WERI-Rb-1 (cell line): Measurements from ENCODE around the gene NOL4L.

Experiments
- DNase-seq: peaks from one replicate; pipeline ENCODE4 v3.0.0-alpha.2; 2020
- H3K27ac ChIP-seq: fragments of 250-450 bp; sonication (Bioruptor Pico); 2 replicates; pipeline ENCODE4 v1.5.1; 2020; ENCODE audit warnings: mild to moderate bottlenecking, moderate library complexity
- H3K27me3 ChIP-seq: fragments of 250-450 bp; sonication (Bioruptor Pico); 2 replicates; pipeline ENCODE4 v1.5.1; 2021; ENCODE audit warnings: mild to moderate bottlenecking, low read depth, moderate library complexity; ENCODE audit not compliant: insufficient read depth, severe bottlenecking
- H3K36me3 ChIP-seq: fragments of 250-450 bp; sonication (Bioruptor Pico); 2 replicates; pipeline ENCODE4 v1.5.1; 2020; ENCODE audit warnings: mild to moderate bottlenecking, moderate library complexity
- H3K4me3 ChIP-seq: 2 replicates; pipeline ENCODE4 v1.5.1; 2011; ENCODE audit warnings: low read depth, mild to moderate bottlenecking, control low read depth, low read length
- H3K9me3 ChIP-seq: fragments of 250-450 bp; sonication (Bioruptor Pico); 2 replicates; pipeline ENCODE4 v1.5.1; 2021; ENCODE audit warnings: mild to moderate bottlenecking, moderate library complexity; ENCODE audit not compliant: severe bottlenecking
- CTCF ChIP-seq: IDR thresholded peaks from 2 replicates; pipeline ENCODE4 v1.5.1; 2011; ENCODE audit warnings: low read depth, mild to moderate bottlenecking, control low read depth, inconsistent platforms, low read length

The NOL4L gene

GRCh38 chr20:32621071-32621890 is 36.1 kb upstream of the NOL4L start:
- no peaks in the 10 kb centered on the region for H3K9me3 ChIP-seq
- no peak for DNase-seq
- H3K36me3 ChIP-seq = no peaks in the 10 kb centered on the region
- no peak overlapping the region for H3K4me3 ChIP-seq
- no peaks in the 10 kb centered on the region for H3K27me3 ChIP-seq
- no peak for TF ChIP-seq CTCF
- H3K27ac ChIP-seq = peak overlapping the region; percentile 73

GRCh38 chr20:32619586-32619985 is 34.5 kb upstream of the NOL4L start:
- TF ChIP-seq CTCF = no peak

GRCh38 chr20:32614772-32615171 is 29.6 kb upstream of the NOL4L start:
- no peak for DNase-seq
- TF ChIP-seq CTCF = no peak
- H3K4me3 ChIP-seq = no peak overlapping the region

More at GRCh38 chr20:32619586-32619985, 34.5 kb upstream of the NOL4L start:
- no peak for DNase-seq
- Histone ChIP-seq H3K4me3 (no peak overlapping the region), H3K9me3 (no peaks in the 10 kb centered on the region), H3K36me3 (no peaks in the 10 kb centered on the region), H3K27me3 (no peaks in the 10 kb centered on the region), H3K27ac (no peak overlapping the region)

GRCh38 chr20:32614303-32614702 is 29.2 kb upstream of the NOL4L start:
- H3K9me3 ChIP-seq = no peaks in the 10 kb centered on the region
- DNase-seq = no peak
- no peak for TF ChIP-seq CTCF
- H3K27me3 ChIP-seq = no peaks in the 10 kb centered on the region
- H3K27ac ChIP-seq = no peak overlapping the region
- no peak overlapping the region for H3K4me3 ChIP-seq
- H3K36me3 ChIP-seq = no peaks in the 10 kb centered on the region

More at GRCh38 chr20:32614772-32615171, 29.6 kb upstream of the NOL4L start:
- H3K9me3 ChIP-seq = no peaks in the 10 kb centered on the region
- H3K36me3 ChIP-seq = no peaks in the 10 kb centered on the region
- H3K27me3 ChIP-seq = no peaks in the 10 kb centered on the region
- H3K27ac ChIP-seq = no peak overlapping the region

GRCh38 chr20:32613192-32614053 is 28.3 kb upstream of the NOL4L start:
- Histone ChIP-seq H3K27ac (no peak overlapping the region), H3K9me3 (no peaks in the 10 kb centered on the region), H3K4me3 (no peak overlapping the region), H3K27me3 (no peaks in the 10 kb centered on the region), H3K36me3 (no peaks in the 10 kb centered on the region)
- DNase-seq = no peak
- TF ChIP-seq CTCF = no peak
